DMS79 treated with DMSO at 0.1 percent for 48 hours (cell line): Measurements from ENCODE around the gene NPAS1.
A peak's percentile ranks its signal among the peaks of the same experiment; 100 is the strongest.
"Not testable (repeated sequence)": the region's sequence is repeated elsewhere in the genome, so short reads cannot be mapped to it uniquely, and the experiment has no call there.

ENCODE experiments used
- DNase-seq: peaks from one replicate; lab custom pipeline; 2025; lab: John Stamatoyannopoulos, UW

The NPAS1 gene

GRCh38 chr19:47047763-47048405 lies 28.2 kb downstream of the NPAS1 start:
- DNase-seq, result peak; percentile 79

- DNase-seq, result no peak
Observed at GRCh38 chr19:47049307-47049700, 29.7 kb downstream of the NPAS1 start.

- DNase-seq, result not testable (repeated sequence)
Observed at GRCh38 chr19:47050562-47050961, 30.9 kb downstream of the NPAS1 start.

- peak; percentile 74 for DNase-seq
Observed at GRCh38 chr19:47056411-47056810, 36.8 kb downstream of the NPAS1 start.

GRCh38 chr19:47057328-47057727 lies 37.7 kb downstream of the NPAS1 start:
- DNase-seq, result peak; percentile 11

GRCh38 chr19:47058621-47059022 lies 39.0 kb downstream of the NPAS1 start:
- no peak for DNase-seq

- no peak for DNase-seq
Observed at GRCh38 chr19:47063874-47064273, 44.2 kb downstream of the NPAS1 start.

GRCh38 chr19:47065242-47065641 lies 45.6 kb downstream of the NPAS1 start:
- DNase-seq, result peak; percentile 16

- no peak for DNase-seq
Observed at GRCh38 chr19:47066376-47067214, 47.0 kb downstream of the NPAS1 start.

GRCh38 chr19:47067215-47067847 lies 47.7 kb downstream of the NPAS1 start:
- no peak for DNase-seq

GRCh38 chr19:47068246-47068645 lies 48.6 kb downstream of the NPAS1 start:
- no peak for DNase-seq

GRCh38 chr19:47068876-47069406 lies 49.3 kb downstream of the NPAS1 start:
- DNase-seq, result no peak

- no peak for DNase-seq
Observed at GRCh38 chr19:47069795-47070194, 50.2 kb downstream of the NPAS1 start.

- no peak for DNase-seq
Observed at GRCh38 chr19:47070756-47071155, 51.1 kb downstream of the NPAS1 start.

- DNase-seq, result no peak
Observed at GRCh38 chr19:47071731-47072130, 52.1 kb downstream of the NPAS1 start.

- DNase-seq, result no peak
Observed at GRCh38 chr19:47072323-47072722, 52.7 kb downstream of the NPAS1 start.

- no peak for DNase-seq
Observed at GRCh38 chr19:47073574-47073973, 53.9 kb downstream of the NPAS1 start.

- no peak for DNase-seq
Observed at GRCh38 chr19:47074621-47075020, 55.0 kb downstream of the NPAS1 start.

GRCh38 chr19:47075179-47075810 lies 55.7 kb downstream of the NPAS1 start:
- no peak for DNase-seq

GRCh38 chr19:47075941-47076340 lies 56.3 kb downstream of the NPAS1 start:
- no peak for DNase-seq

- not testable (repeated sequence) for DNase-seq
Observed at GRCh38 chr19:47078351-47078750, 58.7 kb downstream of the NPAS1 start.

GRCh38 chr19:47081095-47081494 lies 61.5 kb downstream of the NPAS1 start:
- no peak for DNase-seq
